DOHH2 (cell line): ENCODE measurements around the gene CXCL1.

ENCODE experiments used
- CTCF ChIP-seq: fragments of 200-600 bp; sonication (generic); IDR thresholded peaks from one replicate; pipeline ENCODE4 v1.5.1; 2014; ENCODE audit warnings: antibody characterized with exemption, mild to moderate bottlenecking, low read depth, low read length; ENCODE audit not compliant: poor library complexity, severe bottlenecking
- EZH2phosphoT487 ChIP-seq: fragments of 200-600 bp; sonication (generic); IDR thresholded peaks from 2 replicates; pipeline ENCODE4 v1.6.1; 2017; ENCODE audit warnings: borderline replicate concordance, mild to moderate bottlenecking, antibody characterized with exemption, low read length, moderate library complexity, mixed read lengths

- TF ChIP-seq EZH2phosphoT487 (no peak), CTCF (no peak)
These were observed 2.9 kb upstream of the CXCL1 start for GRCh38 chr4:73866246-73866645.
